ENCODE measurements around the gene GABRB1.

- TF ChIP-seq CTCF (IDR thresholded peaks at IDR 0.05) (no peak), POLR2A (IDR thresholded peaks at IDR 0.05) (no peak)
Observed at GRCh38 chr4:47374477-47374876, 343.1 kb downstream of the GABRB1 start.
